Measurements from ENCODE around the gene ZSCAN2. TPM values are rescaled to one million over a fixed set of nuclear protein-coding genes. Genes with fewer than 3 reads are reported as not detected.

Gene ZSCAN2
- total and polyA plus RNA-seq, 2 of the 8 experiments (the other 6 are each of a cell fraction or from before 2014, with no cell fraction given) = 23.6 to 52.4 TPM

- Histone ChIP-seq H3K9ac (replicated peaks in 1 of 4; ENCODE audit: extremely low read depth in 1 of 4, low read depth in 3 of 4, low read length in 3 of 4) (no peak overlapping the region), H3K4ac (replicated peaks; ENCODE audit: insufficient read length, low read depth, low read length) (no peak overlapping the region), H3K9me3 (ENCODE audit: insufficient read depth in 2 of 2, low read depth in 1 of 2, low read length in 1 of 2) (no peaks in the 10 kb centered on the region), H3K27me3 (replicated peaks in 1 of 4; ENCODE audit: control insufficient read depth in 3 of 4, extremely low read depth in 1 of 4, insufficient read depth in 3 of 4, low read length in 3 of 4) (no peaks in the 10 kb centered on the region), H3K4me3 (ENCODE audit: extremely low read depth in 1 of 4, insufficient read depth in 2 of 4, low read depth in 3 of 4, low read length in 4 of 4) (no peak overlapping the region), H2AK5ac (ENCODE audit: low read depth, low read length) (no peak overlapping the region), H2BK15ac (ENCODE audit: low read length) (no peak overlapping the region), H3K14ac (ENCODE audit: insufficient read length) (no peak overlapping the region), H2BK12ac (ENCODE audit: low read depth, low read length) (no peak overlapping the region), H2BK120ac (replicated peaks; ENCODE audit: low read depth, low read length) (no peak overlapping the region), H3K79me2 (ENCODE audit: control insufficient read depth in 1 of 2, insufficient read depth in 2 of 2, low read length in 2 of 2) (no peaks in the 10 kb centered on the region), H2AFZ (ENCODE audit: low read length) (no peak overlapping the region), H2BK5ac (ENCODE audit: low read depth, low read length) (no peak overlapping the region), H3K18ac (ENCODE audit: extremely low read depth, low read length) (no peak overlapping the region), H4K8ac (ENCODE audit: extremely low read depth, insufficient read depth, low read length) (no peak overlapping the region), H3K27ac (ENCODE audit: low read depth, low read length) (no peak overlapping the region), H3K79me1 (ENCODE audit: low read depth, low read length) (no peaks in the 10 kb centered on the region), H3K4me1 (replicated peaks in 1 of 4; ENCODE audit: control insufficient read depth in 3 of 4, insufficient read depth in 4 of 4, low read length in 3 of 4) (no peaks in the 10 kb centered on the region), H3K4me2 (ENCODE audit: insufficient read depth in 1 of 2, low read depth in 2 of 2, low read length in 2 of 2) (no peak overlapping the region), H4K91ac (replicated peaks; ENCODE audit: insufficient read length, low read length) (no peak overlapping the region), H4K5ac (ENCODE audit: insufficient read length, low read depth, low read length) (no peak overlapping the region), H3K23ac (ENCODE audit: insufficient read length) (no peak overlapping the region), H3K56ac (replicated peaks; ENCODE audit: insufficient read length, low read depth, low read length) (no peak overlapping the region), H4K20me1 (replicated peaks in 1 of 2; ENCODE audit: control insufficient read depth in 1 of 2, insufficient read depth in 2 of 2, low read length in 2 of 2) (peaks cover 0 to 2% of the 10 kb centered on the region in 2 experiments), H2BK20ac (ENCODE audit: low read length) (no peak overlapping the region), H3K36me3 (ENCODE audit: control insufficient read depth in 2 of 4, insufficient read depth in 4 of 4, low read length in 3 of 4) (peaks cover 13 to 46% (median 29%) of the 10 kb centered on the region in 4 experiments), H3K23me2 (ENCODE audit: low read depth, low read length) (no peaks in the 10 kb centered on the region)
- POLR2A ChIA-PET (ENCODE audit: partially characterized antibody) = interaction anchor here (1.4 kb wide), 1 partner anchor 15 kb away, joined by 5 read pairs; the partner anchor contains the start of gene WDR73
- DNase-seq (ENCODE audit: low read depth in 1 of 2, low spot score in 2 of 2) = peak in 1 of 2 experiments; percentile 11
- TF ChIP-seq CBX5 (IDR thresholded peaks at IDR 0.05; ENCODE audit: low read depth, low read length) (no peak), RFX5 (IDR thresholded peaks at IDR 0.05; ENCODE audit: borderline replicate concordance, low read depth, low read length) (no peak), CTCF (IDR thresholded peaks at IDR 0.05; ENCODE audit: control extremely low read depth in 1 of 3, insufficient read depth in 1 of 3, low read depth in 1 of 3, low read length in 3 of 3) (no peak), RBBP5 (IDR thresholded peaks at IDR 0.05; ENCODE audit: borderline replicate concordance, low read depth, low read length) (no peak), ASH2L (IDR thresholded peaks at IDR 0.05; ENCODE audit: low read length) (no peak), SP1 (IDR thresholded peaks at IDR 0.05; ENCODE audit: low read depth, low read length) (no peak), TBP (IDR thresholded peaks at IDR 0.05; ENCODE audit: low read depth, low read length) (no peak), HDAC6 (IDR thresholded peaks at IDR 0.05; ENCODE audit: low read depth, low read length) (no peak), KDM1A (IDR thresholded peaks at IDR 0.05; ENCODE audit: borderline replicate concordance, low read length) (no peak), JUND (IDR thresholded peaks at IDR 0.05; ENCODE audit: low read length) (no peak)
- FAIRE-seq = no peak
- 94% methylated on average over 8 of the region's 8 CpGs; no CpG with 5 or more reads in 1 of the 2 experiments for WGBS, 2 experiments (ENCODE audit: extremely low coverage in 1 of 2, insufficient coverage in 1 of 2, insufficient read length in 1 of 2, insufficient replicate concordance in 2 of 2, low coverage in 1 of 2, low lambda C conversion rate in 2 of 2, missing lambda C conversion rate in 1 of 2)
- CTCF ChIA-PET (ENCODE audit: partially characterized antibody) = interaction anchor here (0.6 to 1.8 kb wide), 4 partner anchors 46 to 209 kb away, joined by 3 to 5 read pairs (median 4); no protein-coding TSS in a partner anchor
Observed at GRCh38 chr15:84669726-84670125, 68.9 kb downstream of the ZSCAN2 start.

Data from H1 (cell line).